Psoas muscle (tissue), 8 donors: ENCODE measurements around the gene ROPN1. TPM values are rescaled to one million over a fixed set of nuclear protein-coding genes. Genes with fewer than 3 reads are reported as not detected.
"Not testable (repeated sequence)": the region's sequence is repeated elsewhere in the genome, so short reads cannot be mapped to it uniquely, and the experiment has no call there.

Source experiments
- ATAC-seq, 4 donors: fragments of 200-7000 bp; cut with Tn5 transposase; one replicate each; pipeline ENCODE4 v1.9.1; 2020; ENCODE audit warnings: moderate library complexity in 3 of 4, mild to moderate bottlenecking in 2 of 4
- DNase-seq, 2 donors: peaks; one replicate each; pipeline ENCODE4 v3.0.0-alpha.2; 2020
- H3K27ac ChIP-seq: fragments of 200-600 bp; one replicate; pipeline ENCODE4 v1.8.0; 2022
- H3K27me3 ChIP-seq, 3 donors: fragments of 200-600 bp in 1 of 3; one replicate each; pipeline versions ENCODE4 v1.6.1 to v1.8.0; 2013 to 2022; ENCODE audit warnings: low read length in 2 of 3, mild to moderate bottlenecking in 2 of 3, moderate library complexity in 1 of 3; ENCODE audit not compliant: insufficient read depth in 3 of 3
- H3K36me3 ChIP-seq, 2 donors: fragments of 200-600 bp in 1 of 2; one replicate each; pipeline versions ENCODE4 v1.6.1 to v1.8.0; 2013 to 2022; ENCODE audit warnings: low read depth in 1 of 2, mild to moderate bottlenecking in 1 of 2, moderate library complexity in 1 of 2; ENCODE audit not compliant: insufficient read depth in 1 of 2
- H3K4me1 ChIP-seq: fragments of 200-600 bp; one replicate; pipeline ENCODE4 v1.8.0; 2022
- H3K4me3 ChIP-seq: fragments of 200-600 bp; one replicate; pipeline ENCODE4 v1.8.0; 2022; ENCODE audit warnings: mild to moderate bottlenecking
- H3K9me3 ChIP-seq: fragments of 200-600 bp; one replicate; pipeline ENCODE4 v1.8.0; 2022
- WGBS, 3 donors: extraction: QIAGEN DNeasy Blood & Tissue Kit; methylation state at CpG; one replicate each; pipeline versions ENCODE4 v1.1.6 to v1.1.7; 2013; 5-methylcytosine and 5-hydroxymethylcytosine counted together
- intact Hi-C, 2 donors: fragments of 100-400 bp; cut with DNase I; formaldehyde crosslinking; loops; one replicate each; pipeline versions ENCODE4 v1.11.0 to v1.14.2; 2022
- polyA plus RNA-seq, 3 donors: library from polyadenylated mRNA; stranded (reverse); fragments of 200-250 nt; gene quantifications; one replicate each; pipeline ENCODE4 v1.2.3, GENCODE V29; 2013
- total RNA-seq, 4 donors: library from RNA; stranded (reverse); fragmentation: NEBNext Ultra II Directional in 2 of 4; extraction: Animal tissue kit (Norgen Biotek cat#: 25700) in 2 of 4; gene quantifications; one replicate each; pipeline versions ENCODE4 v1.2.1 to v1.2.4, GENCODE V29; 2021 to 2023
- TF ChIP-seq, protein P1 (sequence below): fragments of 200-600 bp; IDR thresholded peaks from one replicate; pipeline ENCODE4 v1.8.0; 2022; ENCODE audit warnings: antibody characterized with exemption
- donor health status: healthy with polysubstance abuse.
- donor health status: DM: no; HTN: no; CAD: no; lungs with moderate emphysema.
- donor health status: Bipolar disorder and iron deficiency.
- donor health status: healthy.
- donor health status: DM: yes; HTN: yes; CAD: no.
- donor health status: DM: no; HTN: no; CAD: no.
- donor health status: DM: no; HTN: no; CAD: no.
- donor health status: DM: yes; HTN: yes; CAD: no.

The ROPN1 gene
- total and polyA plus RNA-seq, 7 donors, result not detected

DNA sequence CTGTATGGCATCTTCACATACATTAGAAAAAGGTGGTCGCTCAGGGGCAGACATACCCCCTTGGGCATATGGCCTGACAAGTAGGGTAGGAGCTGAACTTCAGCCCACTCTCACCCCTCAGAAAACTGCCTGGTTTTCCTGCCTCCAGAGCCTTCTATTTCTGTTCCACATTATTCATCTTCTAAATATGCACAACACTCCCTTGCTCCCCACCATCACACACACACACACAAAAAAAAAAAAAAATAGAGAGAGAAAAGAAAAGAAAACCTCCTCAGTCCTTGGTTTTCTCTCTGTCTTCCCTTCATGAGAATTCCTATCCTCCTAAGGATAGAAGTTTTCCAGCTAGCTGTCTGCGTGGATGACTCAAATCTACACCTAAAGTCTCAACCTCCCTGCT, 5.6 kb upstream of the ROPN1 start:
- TF ChIP-seq, protein P1, sequence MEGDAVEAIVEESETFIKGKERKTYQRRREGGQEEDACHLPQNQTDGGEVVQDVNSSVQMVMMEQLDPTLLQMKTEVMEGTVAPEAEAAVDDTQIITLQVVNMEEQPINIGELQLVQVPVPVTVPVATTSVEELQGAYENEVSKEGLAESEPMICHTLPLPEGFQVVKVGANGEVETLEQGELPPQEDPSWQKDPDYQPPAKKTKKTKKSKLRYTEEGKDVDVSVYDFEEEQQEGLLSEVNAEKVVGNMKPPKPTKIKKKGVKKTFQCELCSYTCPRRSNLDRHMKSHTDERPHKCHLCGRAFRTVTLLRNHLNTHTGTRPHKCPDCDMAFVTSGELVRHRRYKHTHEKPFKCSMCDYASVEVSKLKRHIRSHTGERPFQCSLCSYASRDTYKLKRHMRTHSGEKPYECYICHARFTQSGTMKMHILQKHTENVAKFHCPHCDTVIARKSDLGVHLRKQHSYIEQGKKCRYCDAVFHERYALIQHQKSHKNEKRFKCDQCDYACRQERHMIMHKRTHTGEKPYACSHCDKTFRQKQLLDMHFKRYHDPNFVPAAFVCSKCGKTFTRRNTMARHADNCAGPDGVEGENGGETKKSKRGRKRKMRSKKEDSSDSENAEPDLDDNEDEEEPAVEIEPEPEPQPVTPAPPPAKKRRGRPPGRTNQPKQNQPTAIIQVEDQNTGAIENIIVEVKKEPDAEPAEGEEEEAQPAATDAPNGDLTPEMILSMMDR, result no peak
- H3K27ac ChIP-seq, result no peak overlapping the region
- intact Hi-C loops, result no loop called here
- peaks cover 3% of the 10 kb centered on the region for H3K9me3 ChIP-seq
- WGBS, 3 donors, result 84 to 88% (median 85%) methylated on average over 2 of the region's 2 CpGs
- no peak for ATAC-seq
- no peaks in the 10 kb centered on the region for H3K36me3 ChIP-seq
- DNase-seq, result no peak
- peaks cover 0 to 2% (median 0%) of the 10 kb centered on the region in 3 donors for H3K27me3 ChIP-seq
- H3K4me3 ChIP-seq, result no peak overlapping the region
- no peaks in the 10 kb centered on the region for H3K4me1 ChIP-seq

DNA sequence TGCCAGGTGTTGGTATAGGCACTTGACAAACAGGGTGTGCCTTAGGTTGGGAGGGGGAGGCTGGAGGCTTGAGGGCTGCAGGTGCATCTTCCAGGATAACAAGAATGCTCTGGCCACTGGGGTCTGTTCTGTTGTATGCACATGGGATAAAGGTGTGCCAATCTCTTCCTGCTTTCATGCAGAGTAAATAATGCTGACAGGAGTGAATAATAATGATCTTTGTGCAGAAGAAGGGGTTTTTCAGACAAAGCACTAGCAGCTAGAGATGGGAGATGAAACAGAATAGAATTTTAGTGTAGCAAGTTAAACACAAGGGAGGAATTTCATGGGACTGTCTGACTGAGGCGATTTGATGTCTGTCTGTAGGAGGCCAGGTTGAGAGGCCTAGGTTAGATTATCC, 1.9 kb upstream of the ROPN1 start:
- no peak for DNase-seq
- TF ChIP-seq, protein P1, result no peak
- no peak overlapping the region for H3K4me3 ChIP-seq
- ATAC-seq, result no peak
- H3K27me3 ChIP-seq, result peaks cover 0 to 2% (median 0%) of the 10 kb centered on the region in 3 donors
- 71 to 77% (median 73%) methylated on average over 1 of the region's 1 CpG for WGBS, 3 donors
- H3K9me3 ChIP-seq, result peaks cover 3% of the 10 kb centered on the region
- H3K36me3 ChIP-seq, result no peaks in the 10 kb centered on the region
- intact Hi-C loops, result no loop called here
- no peaks in the 10 kb centered on the region for H3K4me1 ChIP-seq
- H3K27ac ChIP-seq, result no peak overlapping the region

DNA sequence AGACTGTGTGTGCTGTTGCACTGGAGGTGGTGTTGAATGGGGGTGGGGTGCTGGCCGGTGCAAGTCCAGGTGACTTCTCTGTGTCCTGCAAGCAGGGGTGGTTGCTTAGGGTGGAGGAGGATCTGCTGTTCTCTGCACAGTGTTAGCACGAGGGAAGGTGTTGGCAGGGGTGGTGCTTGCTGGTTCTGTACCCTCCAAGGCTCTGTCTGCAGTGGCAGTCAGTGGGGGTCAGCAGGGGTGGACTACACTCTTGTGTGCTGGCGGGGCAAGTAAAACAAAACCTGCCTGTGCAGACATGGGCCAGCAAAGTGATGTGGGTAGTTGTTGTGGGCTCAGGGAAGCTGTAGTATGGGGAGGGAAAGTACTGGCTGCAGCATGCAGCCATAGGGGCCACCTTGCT, 5.5 kb downstream of the ROPN1 start:
- Histone ChIP-seq H3K27me3 (peaks cover 0 to 20% (median 0%) of the 10 kb centered on the region in 3 donors), H3K9me3 (no peaks in the 10 kb centered on the region), H3K27ac (no peak overlapping the region), H3K4me3 (no peak overlapping the region), H3K36me3 (no peaks in the 10 kb centered on the region), H3K4me1 (no peaks in the 10 kb centered on the region)
- ATAC-seq (no peak), DNase-seq (no peak)
- WGBS, 3 donors, result 79 to 85% (median 79%) methylated on average over 3 of the region's 3 CpGs
- intact Hi-C loops, result loop anchor here in 1 of 2 donors (10.0 kb wide), 1 partner anchor 102 kb away; the partner anchor contains the start of gene MYLK
- TF ChIP-seq, protein P1, result no peak

DNA sequence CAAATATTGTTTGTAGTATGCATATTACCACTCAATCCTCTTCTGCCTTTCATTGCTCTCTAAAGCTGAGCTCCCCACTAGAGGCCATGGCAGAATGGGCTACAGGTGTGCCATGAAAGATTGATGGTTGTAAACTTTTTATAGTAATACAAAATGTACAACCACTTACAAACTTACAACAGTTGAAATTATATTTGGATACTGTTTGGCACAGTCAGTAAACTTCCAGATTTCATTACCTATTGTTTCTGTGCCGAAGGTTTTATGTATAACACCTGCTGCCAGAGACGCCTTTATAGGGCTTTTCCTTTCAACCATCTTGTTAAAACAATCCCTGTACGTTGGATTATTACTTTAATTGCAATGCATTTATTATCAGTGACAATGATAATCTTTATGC, 7.0 kb downstream of the ROPN1 start:
- Histone ChIP-seq H3K4me3 (no peak overlapping the region), H3K36me3 (no peaks in the 10 kb centered on the region), H3K9me3 (no peaks in the 10 kb centered on the region), H3K27ac (no peak overlapping the region), H3K27me3 (peaks cover 0 to 32% (median 0%) of the 10 kb centered on the region in 3 donors), H3K4me1 (no peaks in the 10 kb centered on the region)
- WGBS, 3 donors, result 65 to 73% (median 68%) methylated on average over 3 of the region's 3 CpGs
- TF ChIP-seq, protein P1, result no peak
- no peak for DNase-seq
- ATAC-seq, result no peak
- intact Hi-C loops, result loop anchor here in 1 of 2 donors (10.0 kb wide), 1 partner anchor 100 kb away; the partner anchor contains the start of gene MYLK

DNA sequence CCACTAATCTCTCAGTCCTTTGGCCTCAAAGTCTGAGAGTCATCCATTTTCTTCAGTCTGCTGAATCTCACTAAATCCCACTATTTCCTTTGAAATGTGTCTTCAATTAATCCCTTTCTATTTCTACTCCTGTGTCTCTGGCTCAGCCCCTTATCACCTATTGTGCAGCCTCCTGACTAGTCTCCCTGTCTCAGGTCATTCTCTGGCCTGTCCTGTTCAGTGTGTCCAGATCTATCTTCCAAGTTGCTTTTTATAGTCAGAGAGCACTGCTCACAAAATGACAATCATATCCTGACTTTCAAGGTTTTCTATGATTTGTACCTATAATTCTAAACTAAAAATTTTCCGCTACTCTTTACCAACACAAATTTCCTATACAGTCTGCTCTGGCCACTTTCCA, 7.6 kb downstream of the ROPN1 start:
- DNase-seq, result no peak
- Histone ChIP-seq H3K36me3 (no peaks in the 10 kb centered on the region), H3K27ac (no peak overlapping the region), H3K4me1 (no peaks in the 10 kb centered on the region), H3K27me3 (peaks cover 0 to 33% (median 0%) of the 10 kb centered on the region in 3 donors), H3K4me3 (no peak overlapping the region), H3K9me3 (no peaks in the 10 kb centered on the region)
- ATAC-seq, result no peak
- WGBS, 3 donors, result 84 to 94% (median 90%) methylated on average over 1 of the region's 1 CpG
- TF ChIP-seq, protein P1, result no peak
- intact Hi-C loops, result loop anchor here in 1 of 2 donors (10.0 kb wide), 1 partner anchor 100 kb away; the partner anchor contains the start of gene MYLK

DNA sequence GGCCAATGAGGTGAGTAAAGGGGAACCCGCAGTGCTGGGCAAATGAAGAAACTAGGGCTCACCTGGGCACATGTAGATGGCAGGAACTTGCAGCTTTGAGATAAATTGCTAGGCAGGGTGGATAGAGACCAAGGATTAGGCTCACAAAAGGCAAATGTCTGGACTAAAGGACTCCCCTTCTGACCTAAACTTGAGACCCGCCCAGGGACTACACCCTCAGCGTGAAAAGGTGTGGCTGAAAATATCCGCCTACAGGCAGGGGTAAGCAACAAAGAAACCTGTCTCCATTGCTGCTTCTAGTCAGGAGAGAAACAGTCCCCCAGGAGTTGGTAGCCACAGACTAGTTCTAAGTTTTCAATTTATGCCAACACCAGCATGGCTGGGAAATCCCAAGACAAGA, 10.6 kb downstream of the ROPN1 start:
- intact Hi-C loops, result loop anchor here in 1 of 2 donors (10.0 kb wide), 1 partner anchor 97 kb away; the partner anchor contains the start of gene MYLK
- 84 to 92% (median 86%) methylated on average over 4 of the region's 4 CpGs for WGBS, 3 donors
- ATAC-seq, result not testable (repeated sequence)

More for the DNA sequence above, 10.6 kb downstream of the ROPN1 start:
- H3K27me3 ChIP-seq, result peaks cover 0 to 33% (median 0%) of the 10 kb centered on the region in 3 donors
- H3K36me3 ChIP-seq, H3K27ac ChIP-seq, H3K9me3 ChIP-seq, H3K4me3 ChIP-seq, DNase-seq, H3K4me1 ChIP-seq: not testable (repeated sequence)
